SK-N-SH (cell line): Measurements from ENCODE around the gene PRKCQ. TPM values are rescaled to one million over a fixed set of nuclear protein-coding genes. Genes with fewer than 3 reads are reported as not detected.

Experiments
- CTCF ChIA-PET: fragments of 300-600, 350-600 bp; formaldehyde crosslinking; extraction: SDS; loops from one replicate; lab custom pipeline; 2021; lab: Yijun Ruan, JAX
- POLR2A ChIA-PET: fragments of 350-600 bp; sonication (Branson Sonifier 250); formaldehyde crosslinking; extraction: SDS; loops from one replicate; lab custom pipeline; 2020; ENCODE audit warnings: antibody characterized with exemption, inconsistent platforms; lab: Yijun Ruan, JAX
- DNase-seq: peaks from one replicate; pipeline ENCODE4 v3.0.0; 2012
- H2AFZ ChIP-seq: fragments of 200-600 bp; sonication (generic); 2 replicates; pipeline ENCODE4 v1.8.1; 2016; ENCODE audit warnings: antibody characterized with exemption, mild to moderate bottlenecking, low read depth
- H3F3A ChIP-seq: fragments of 200-600 bp; sonication (generic); replicated peaks from 2 replicates; pipeline ENCODE3; 2016; ENCODE audit warnings: antibody characterized with exemption, mild to moderate bottlenecking; ENCODE audit not compliant: insufficient read depth
- H3K27ac ChIP-seq, 2 experiments: fragments of 200-500 bp in 1 of 2; fragments of 200-600 bp in 1 of 2; sonication (Bioruptor generic) in 1 of 2; sonication (generic), shearing (Covaris generic) in 1 of 2; 2 replicates each; pipeline versions ENCODE4 v1.5.1 to v1.6.1; 2014 to 2016; ENCODE audit warnings: low read depth in 2 of 2, inconsistent platforms in 1 of 2, low read length in 1 of 2, mild to moderate bottlenecking in 1 of 2, mixed read lengths in 1 of 2
- H3K27me3 ChIP-seq: fragments of 200-600 bp; sonication (generic), shearing (Covaris generic); 2 replicates; pipeline ENCODE4 v1.6.1; 2016; ENCODE audit warnings: mixed run types; ENCODE audit not compliant: insufficient read depth
- H3K36me3 ChIP-seq, 2 experiments: fragments of 200-500 bp in 1 of 2; fragments of 200-600 bp in 1 of 2; sonication (Bioruptor generic) in 1 of 2; sonication (generic) in 1 of 2; replicated peaks in 1 of 2; 2 replicates each; pipeline versions ENCODE3 to v1.5.1; 2014 to 2016; ENCODE audit warnings: low read length in 1 of 2, mild to moderate bottlenecking in 1 of 2; ENCODE audit not compliant: insufficient read depth in 2 of 2, control insufficient read depth in 1 of 2
- H3K4me1 ChIP-seq, 2 experiments: fragments of 200-500 bp in 1 of 2; fragments of 200-600 bp in 1 of 2; sonication (Bioruptor generic) in 1 of 2; sonication (generic), shearing (Covaris generic) in 1 of 2; 2 replicates each; pipeline versions ENCODE4 v1.5.1 to v1.6.1; 2014 to 2016; ENCODE audit warnings: low read depth in 1 of 2, low read length in 1 of 2, mixed run types in 1 of 2; ENCODE audit not compliant: insufficient read depth in 2 of 2, control insufficient read depth in 1 of 2
- H3K4me2 ChIP-seq: fragments of 200-600 bp; sonication (generic), shearing (Covaris generic); 2 replicates; pipeline ENCODE4 v1.6.1; 2017; ENCODE audit warnings: mixed run types
- H3K4me3 ChIP-seq, 2 experiments: fragments of 200-500 bp in 1 of 2; fragments of 200-600 bp in 1 of 2; sonication (Bioruptor generic) in 1 of 2; sonication (generic), shearing (Covaris generic) in 1 of 2; 2 replicates each; pipeline versions ENCODE4 v1.5.1 to v1.8.1; 2014 to 2016; ENCODE audit warnings: low read depth in 2 of 2, inconsistent platforms in 1 of 2, low read length in 1 of 2, mild to moderate bottlenecking in 1 of 2, mixed read lengths in 1 of 2, moderate library complexity in 1 of 2
- H3K79me2 ChIP-seq: fragments of 200-600 bp; sonication (generic); 2 replicates; pipeline ENCODE4 v1.8.1; 2017; ENCODE audit warnings: mild to moderate bottlenecking; ENCODE audit not compliant: insufficient read depth
- H3K9ac ChIP-seq: fragments of 200-600 bp; sonication (generic); 2 replicates; pipeline ENCODE4 v1.6.1; 2017; ENCODE audit warnings: mixed run types
- H3K9me2 ChIP-seq: fragments of 200-600 bp; sonication (generic); 2 replicates; pipeline ENCODE4 v1.6.1; 2017; ENCODE audit warnings: mixed run types
- H3K9me3 ChIP-seq: fragments of 200-600 bp; sonication (generic); 2 replicates; pipeline ENCODE4 v1.6.1; 2017; ENCODE audit warnings: mixed run types, mild to moderate bottlenecking, moderate library complexity
- H4K20me1 ChIP-seq: fragments of 200-600 bp; sonication (generic); 2 replicates; pipeline ENCODE4 v1.6.1; 2017; ENCODE audit warnings: mild to moderate bottlenecking, mixed run types; ENCODE audit not compliant: insufficient read depth
- GABPA ChIP-seq: IDR thresholded peaks from 2 replicates; pipeline ENCODE4 v1.4.0; 2012; ENCODE audit warnings: low read depth, mild to moderate bottlenecking
- GATA2 ChIP-seq: sonication (generic); formaldehyde crosslinking; IDR thresholded peaks from 2 replicates; pipeline ENCODE4 v1.5.0; 2020; ENCODE audit warnings: mild to moderate bottlenecking, missing genetic modification reagents
- JUND ChIP-seq: IDR thresholded peaks from 2 replicates; pipeline ENCODE4 v1.4.0; 2012
- MXI1 ChIP-seq: IDR thresholded peaks from 2 replicates; pipeline ENCODE4 v1.6.1; 2012; ENCODE audit warnings: mild to moderate bottlenecking, low read depth, low read length, improper control_type of control experiment
- RAD21 ChIP-seq: IDR thresholded peaks from 2 replicates; pipeline ENCODE4 v1.6.1; 2012; ENCODE audit warnings: mild to moderate bottlenecking, low read length
- RCOR1 ChIP-seq: fragments of 150-350 bp; IDR thresholded peaks from 2 replicates; pipeline ENCODE4 v1.6.1; 2017; ENCODE audit warnings: antibody characterized with exemption, low read length
- RXRA ChIP-seq: IDR thresholded peaks from 2 replicates; pipeline ENCODE4 v1.4.0; 2012; ENCODE audit warnings: low read depth, mild to moderate bottlenecking, borderline replicate concordance
- SMC3 ChIP-seq: IDR thresholded peaks from 2 replicates; pipeline ENCODE4 v1.6.1; 2012; ENCODE audit warnings: low read depth, low read length, improper control_type of control experiment
- TAF1 ChIP-seq: IDR thresholded peaks from 2 replicates; pipeline ENCODE4 v1.6.1; 2012; ENCODE audit warnings: low read depth, mild to moderate bottlenecking, low read length, moderate library complexity, borderline replicate concordance
- TCF12 ChIP-seq: IDR thresholded peaks from 2 replicates; pipeline ENCODE4 v1.4.0; 2012
- WGBS: methylation state at CpG from one replicate; pipeline ENCODE4 v1.1.6; 2017; ENCODE audit warnings: low lambda C conversion rate; 5-methylcytosine and 5-hydroxymethylcytosine counted together
- polyA plus RNA-seq, 3 experiments: library from polyadenylated mRNA; depleted of rRNA; stranded (reverse); fragments of >200 nt; gene quantifications; 2 replicates each; pipeline ENCODE4 v1.2.3, GENCODE V29; 2012
- TF ChIP-seq, protein P1 (sequence below): IDR thresholded peaks from 2 replicates; pipeline ENCODE4 v1.4.0; 2012; ENCODE audit warnings: low read depth, borderline replicate concordance
- TF ChIP-seq, protein P2 (sequence below): IDR thresholded peaks from 2 replicates; pipeline ENCODE4 v1.6.1; 2012; ENCODE audit warnings: mild to moderate bottlenecking, low read depth, low read length, moderate library complexity
- TF ChIP-seq, protein P3 (sequence below): IDR thresholded peaks from 2 replicates; pipeline ENCODE4 v1.4.0; 2012; ENCODE audit warnings: low read depth, borderline replicate concordance

Gene PRKCQ
- polyA plus RNA-seq, 1 of the 3 experiments (the other 2 are of a cell fraction) = 0.18 TPM

DNA sequence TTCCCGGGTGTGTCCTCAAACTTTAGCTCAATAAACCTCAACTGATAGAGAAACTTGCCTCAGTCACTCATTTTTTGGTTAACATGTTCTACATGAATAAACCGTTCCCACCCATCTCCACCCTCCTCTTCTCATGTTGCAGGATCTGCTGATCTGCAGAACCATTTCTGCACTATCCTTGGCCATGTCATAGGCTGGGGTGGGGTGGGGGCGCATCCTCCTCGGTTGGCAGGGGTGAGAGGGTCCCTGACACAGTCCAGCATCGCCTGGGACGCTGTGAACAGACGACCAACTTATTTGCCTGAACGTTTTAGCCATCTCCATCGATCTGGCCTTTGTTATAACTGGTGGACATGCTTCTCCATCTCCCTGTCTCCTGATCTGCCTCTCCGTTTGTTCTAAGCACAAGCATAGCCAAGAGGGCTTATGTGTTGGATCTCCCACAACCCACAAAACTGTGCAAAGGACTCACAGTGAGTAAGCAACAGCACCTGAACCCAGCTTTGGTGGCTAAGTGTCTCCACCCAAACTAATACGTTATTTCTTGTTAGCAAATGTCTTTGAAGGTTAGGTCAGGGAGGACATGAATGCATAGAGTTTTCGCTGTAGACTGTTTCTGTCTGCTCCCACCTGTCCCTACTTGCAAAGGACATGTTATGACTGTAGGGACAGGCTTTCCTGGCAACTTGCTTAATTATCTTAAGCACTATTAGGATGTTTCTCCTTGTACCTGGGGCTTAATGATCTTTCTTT lies 51.7 kb downstream of the PRKCQ start:
- H3F3A ChIP-seq = no peaks in the 10 kb centered on the region
- POLR2A ChIA-PET = no interaction called here
- 11% methylated on average over 12 of the region's 12 CpGs for WGBS

DNA sequence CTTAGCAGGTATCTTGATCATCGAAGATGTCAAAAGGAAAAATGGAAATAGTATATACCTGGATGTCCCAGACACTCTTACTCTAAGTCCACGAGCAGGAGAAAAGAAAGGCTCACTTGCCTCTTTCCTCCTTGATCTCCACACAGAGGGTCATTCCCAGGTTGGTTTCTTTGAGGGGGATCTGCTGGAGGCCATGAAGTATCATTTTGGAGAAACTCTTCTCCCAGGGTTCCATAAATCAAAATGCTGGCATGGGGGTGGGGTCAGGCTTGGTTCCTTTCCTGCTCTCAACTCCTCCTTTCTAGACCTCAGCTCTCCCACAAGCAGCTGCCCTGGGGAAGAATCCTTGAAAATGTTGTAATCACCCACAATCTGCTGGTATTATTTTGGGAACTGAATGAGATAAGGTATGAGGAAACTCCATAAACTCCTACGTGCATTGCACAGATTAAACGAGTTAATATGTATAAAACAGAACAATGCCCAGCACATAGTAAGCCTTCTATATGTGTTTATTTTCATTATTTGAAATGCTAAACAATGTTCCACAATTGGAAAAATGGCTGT lies 54.4 kb downstream of the PRKCQ start:
- Histone ChIP-seq H3F3A (no peaks in the 10 kb centered on the region), H3K9ac (no peak overlapping the region), H3K4me1 (no peaks in the 10 kb centered on the region), H3K9me2 (no peaks in the 10 kb centered on the region), H4K20me1 (no peaks in the 10 kb centered on the region), H3K27me3 (no peaks in the 10 kb centered on the region), H3K9me3 (no peaks in the 10 kb centered on the region), H3K79me2 (no peaks in the 10 kb centered on the region), H2AFZ (no peak overlapping the region), H3K4me2 (no peak overlapping the region), H3K27ac (no peak overlapping the region), H3K4me3 (no peak overlapping the region), H3K36me3 (no peaks in the 10 kb centered on the region)
- CTCF ChIA-PET = no interaction called here
- POLR2A ChIA-PET = no interaction called here
- no peak for DNase-seq
- TF ChIP-seq, protein P1, sequence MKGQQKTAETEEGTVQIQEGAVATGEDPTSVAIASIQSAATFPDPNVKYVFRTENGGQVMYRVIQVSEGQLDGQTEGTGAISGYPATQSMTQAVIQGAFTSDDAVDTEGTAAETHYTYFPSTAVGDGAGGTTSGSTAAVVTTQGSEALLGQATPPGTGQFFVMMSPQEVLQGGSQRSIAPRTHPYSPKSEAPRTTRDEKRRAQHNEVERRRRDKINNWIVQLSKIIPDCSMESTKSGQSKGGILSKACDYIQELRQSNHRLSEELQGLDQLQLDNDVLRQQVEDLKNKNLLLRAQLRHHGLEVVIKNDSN = no peak
- TF ChIP-seq TAF1 = no peak
- TF ChIP-seq RAD21 = no peak
- TF ChIP-seq TCF12 = no peak
- no peak for TF ChIP-seq GABPA
- 33% methylated on average over 4 of the region's 4 CpGs for WGBS

More for the DNA sequence above, 51.7 kb downstream of the PRKCQ start:
- H3K79me2 ChIP-seq = no peaks in the 10 kb centered on the region
- no peaks in the 10 kb centered on the region for H3K9me3 ChIP-seq
- H3K36me3 ChIP-seq = no peaks in the 10 kb centered on the region
- DNase-seq = no peak
- no peak overlapping the region for H3K9ac ChIP-seq
- H3K4me2 ChIP-seq = no peak overlapping the region
- no peak overlapping the region for H3K27ac ChIP-seq
- H3K4me3 ChIP-seq = no peak overlapping the region
- H3K9me2 ChIP-seq = no peaks in the 10 kb centered on the region
- TF ChIP-seq SMC3 = no peak
- TF ChIP-seq, protein P2, sequence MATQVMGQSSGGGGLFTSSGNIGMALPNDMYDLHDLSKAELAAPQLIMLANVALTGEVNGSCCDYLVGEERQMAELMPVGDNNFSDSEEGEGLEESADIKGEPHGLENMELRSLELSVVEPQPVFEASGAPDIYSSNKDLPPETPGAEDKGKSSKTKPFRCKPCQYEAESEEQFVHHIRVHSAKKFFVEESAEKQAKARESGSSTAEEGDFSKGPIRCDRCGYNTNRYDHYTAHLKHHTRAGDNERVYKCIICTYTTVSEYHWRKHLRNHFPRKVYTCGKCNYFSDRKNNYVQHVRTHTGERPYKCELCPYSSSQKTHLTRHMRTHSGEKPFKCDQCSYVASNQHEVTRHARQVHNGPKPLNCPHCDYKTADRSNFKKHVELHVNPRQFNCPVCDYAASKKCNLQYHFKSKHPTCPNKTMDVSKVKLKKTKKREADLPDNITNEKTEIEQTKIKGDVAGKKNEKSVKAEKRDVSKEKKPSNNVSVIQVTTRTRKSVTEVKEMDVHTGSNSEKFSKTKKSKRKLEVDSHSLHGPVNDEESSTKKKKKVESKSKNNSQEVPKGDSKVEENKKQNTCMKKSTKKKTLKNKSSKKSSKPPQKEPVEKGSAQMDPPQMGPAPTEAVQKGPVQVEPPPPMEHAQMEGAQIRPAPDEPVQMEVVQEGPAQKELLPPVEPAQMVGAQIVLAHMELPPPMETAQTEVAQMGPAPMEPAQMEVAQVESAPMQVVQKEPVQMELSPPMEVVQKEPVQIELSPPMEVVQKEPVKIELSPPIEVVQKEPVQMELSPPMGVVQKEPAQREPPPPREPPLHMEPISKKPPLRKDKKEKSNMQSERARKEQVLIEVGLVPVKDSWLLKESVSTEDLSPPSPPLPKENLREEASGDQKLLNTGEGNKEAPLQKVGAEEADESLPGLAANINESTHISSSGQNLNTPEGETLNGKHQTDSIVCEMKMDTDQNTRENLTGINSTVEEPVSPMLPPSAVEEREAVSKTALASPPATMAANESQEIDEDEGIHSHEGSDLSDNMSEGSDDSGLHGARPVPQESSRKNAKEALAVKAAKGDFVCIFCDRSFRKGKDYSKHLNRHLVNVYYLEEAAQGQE = no peak
- TF ChIP-seq MXI1 = no peak
- no peak for TF ChIP-seq RCOR1
- TF ChIP-seq, protein P3, sequence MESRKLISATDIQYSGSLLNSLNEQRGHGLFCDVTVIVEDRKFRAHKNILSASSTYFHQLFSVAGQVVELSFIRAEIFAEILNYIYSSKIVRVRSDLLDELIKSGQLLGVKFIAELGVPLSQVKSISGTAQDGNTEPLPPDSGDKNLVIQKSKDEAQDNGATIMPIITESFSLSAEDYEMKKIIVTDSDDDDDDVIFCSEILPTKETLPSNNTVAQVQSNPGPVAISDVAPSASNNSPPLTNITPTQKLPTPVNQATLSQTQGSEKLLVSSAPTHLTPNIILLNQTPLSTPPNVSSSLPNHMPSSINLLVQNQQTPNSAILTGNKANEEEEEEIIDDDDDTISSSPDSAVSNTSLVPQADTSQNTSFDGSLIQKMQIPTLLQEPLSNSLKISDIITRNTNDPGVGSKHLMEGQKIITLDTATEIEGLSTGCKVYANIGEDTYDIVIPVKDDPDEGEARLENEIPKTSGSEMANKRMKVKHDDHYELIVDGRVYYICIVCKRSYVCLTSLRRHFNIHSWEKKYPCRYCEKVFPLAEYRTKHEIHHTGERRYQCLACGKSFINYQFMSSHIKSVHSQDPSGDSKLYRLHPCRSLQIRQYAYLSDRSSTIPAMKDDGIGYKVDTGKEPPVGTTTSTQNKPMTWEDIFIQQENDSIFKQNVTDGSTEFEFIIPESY = no peak
- no peak for TF ChIP-seq RXRA
- no peak for TF ChIP-seq JUND
- no peak for TF ChIP-seq GATA2 (CRISPR knock-in tag)
- no peaks in the 10 kb centered on the region; the same call in 1 of the 2 replicates for H3K27me3 ChIP-seq
- H2AFZ ChIP-seq = no peak overlapping the region
- H3K4me1 ChIP-seq = no peaks in the 10 kb centered on the region
- no peaks in the 10 kb centered on the region for H4K20me1 ChIP-seq
- CTCF ChIA-PET = no interaction called here
